Posterior vena cava (tissue), 2 donors: ENCODE data around the gene MYF6. TPM values are rescaled to one million over a fixed set of nuclear protein-coding genes. Genes with fewer than 3 reads are reported as not detected.

Source experiments
- DNase-seq: peaks from one replicate; pipeline ENCODE4 v3.0.0-alpha.2; 2020; ENCODE audit warnings: low spot score
- intact Hi-C, 2 donors: fragments of 100-400 bp; cut with DNase I; formaldehyde crosslinking; loops; one replicate each; pipeline versions ENCODE4 v1.14.1 to v1.14.2; 2022 to 2023
- total RNA-seq, 2 donors: library from RNA; stranded (reverse); fragmentation: NEBNext Ultra II Directional; extraction: Animal tissue kit (Norgen Biotek cat#: 25700); gene quantifications; one replicate each; pipeline ENCODE4 v1.2.1, GENCODE V29; 2021
- donor health status: DM: yes; HTN: yes; CAD: no.
- donor health status: DM: yes; HTN: yes; CAD: no.

The MYF6 gene
- total RNA-seq, 2 donors from 2014 or later = not detected

DNA sequence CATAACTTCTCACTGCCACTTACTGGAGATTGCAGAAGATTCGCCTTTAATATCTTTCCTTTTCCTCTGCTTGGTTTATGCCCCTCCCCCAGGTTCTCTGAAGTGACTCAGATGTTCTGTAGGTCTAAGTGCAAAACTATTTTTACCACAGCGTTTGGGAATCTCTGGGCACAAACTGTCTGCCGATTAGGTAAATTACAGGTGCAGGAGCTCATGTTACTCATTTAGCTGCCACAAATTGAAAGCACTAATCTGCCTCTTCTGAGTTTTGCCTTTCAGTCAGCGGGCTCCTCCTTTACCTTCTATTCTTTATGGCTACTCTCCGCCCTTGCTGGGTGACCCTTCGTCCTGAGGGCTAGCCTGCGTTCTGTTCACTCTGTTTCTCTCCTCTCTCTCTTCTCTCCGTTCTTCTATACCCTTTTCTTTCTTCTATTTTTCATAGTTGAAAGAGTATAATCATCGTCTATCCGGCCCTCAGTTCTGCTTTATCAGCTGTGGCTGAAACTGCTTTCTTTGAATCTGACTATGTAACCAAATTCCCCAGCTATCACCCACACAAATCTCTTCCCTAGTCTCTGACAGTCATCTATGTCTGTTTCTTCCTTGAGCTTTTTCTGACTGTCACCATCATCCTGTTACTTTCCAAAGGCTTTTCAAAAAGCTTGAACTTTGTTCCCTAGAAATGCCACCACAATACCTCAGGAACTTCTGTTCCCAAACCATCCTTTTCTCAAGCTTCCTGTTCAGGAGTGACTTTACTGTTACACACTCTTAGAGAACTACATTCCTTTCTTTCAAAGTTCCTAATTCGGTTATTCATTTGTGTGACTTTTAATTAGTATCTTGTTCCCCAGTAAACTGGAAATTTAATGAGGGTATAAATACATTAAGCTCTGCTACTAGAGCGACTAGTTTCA is 4.3 kb upstream of the MYF6 start:
- no peak for DNase-seq
- intact Hi-C loops = no loop called here

DNA sequence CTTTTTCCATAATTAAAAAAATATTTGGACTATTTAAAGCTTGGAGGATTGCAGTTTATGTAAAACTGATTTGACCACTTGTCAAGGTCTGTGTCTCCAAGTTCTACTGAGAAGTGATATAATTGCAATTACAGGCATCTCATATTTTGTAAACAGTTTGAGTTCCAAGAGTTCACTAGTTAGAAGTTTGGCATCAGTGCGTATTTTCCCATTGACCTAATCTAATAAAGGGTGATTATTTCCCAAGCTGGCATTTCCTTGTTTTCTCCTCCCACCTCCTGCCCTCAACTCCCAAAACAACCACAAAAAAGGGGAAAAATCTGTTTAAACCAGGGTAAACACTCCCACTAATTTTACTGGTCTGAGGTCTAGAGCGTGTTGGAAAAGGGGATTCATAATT is 3.0 kb upstream of the MYF6 start:
- intact Hi-C loops = no loop called here
- no peak for DNase-seq

DNA sequence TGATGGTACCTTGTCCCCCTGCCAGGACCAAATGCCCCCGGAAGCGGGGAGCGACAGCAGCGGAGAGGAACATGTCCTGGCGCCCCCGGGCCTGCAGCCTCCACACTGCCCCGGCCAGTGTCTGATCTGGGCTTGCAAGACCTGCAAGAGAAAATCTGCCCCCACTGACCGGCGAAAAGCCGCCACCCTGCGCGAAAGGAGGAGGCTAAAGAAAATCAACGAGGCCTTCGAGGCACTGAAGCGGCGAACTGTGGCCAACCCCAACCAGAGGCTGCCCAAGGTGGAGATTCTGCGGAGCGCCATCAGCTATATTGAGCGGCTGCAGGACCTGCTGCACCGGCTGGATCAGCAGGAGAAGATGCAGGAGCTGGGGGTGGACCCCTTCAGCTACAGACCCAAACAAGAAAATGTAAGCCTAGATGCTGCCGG is 410 bp downstream of the MYF6 start:
- DNase-seq = peak; percentile 73

DNA sequence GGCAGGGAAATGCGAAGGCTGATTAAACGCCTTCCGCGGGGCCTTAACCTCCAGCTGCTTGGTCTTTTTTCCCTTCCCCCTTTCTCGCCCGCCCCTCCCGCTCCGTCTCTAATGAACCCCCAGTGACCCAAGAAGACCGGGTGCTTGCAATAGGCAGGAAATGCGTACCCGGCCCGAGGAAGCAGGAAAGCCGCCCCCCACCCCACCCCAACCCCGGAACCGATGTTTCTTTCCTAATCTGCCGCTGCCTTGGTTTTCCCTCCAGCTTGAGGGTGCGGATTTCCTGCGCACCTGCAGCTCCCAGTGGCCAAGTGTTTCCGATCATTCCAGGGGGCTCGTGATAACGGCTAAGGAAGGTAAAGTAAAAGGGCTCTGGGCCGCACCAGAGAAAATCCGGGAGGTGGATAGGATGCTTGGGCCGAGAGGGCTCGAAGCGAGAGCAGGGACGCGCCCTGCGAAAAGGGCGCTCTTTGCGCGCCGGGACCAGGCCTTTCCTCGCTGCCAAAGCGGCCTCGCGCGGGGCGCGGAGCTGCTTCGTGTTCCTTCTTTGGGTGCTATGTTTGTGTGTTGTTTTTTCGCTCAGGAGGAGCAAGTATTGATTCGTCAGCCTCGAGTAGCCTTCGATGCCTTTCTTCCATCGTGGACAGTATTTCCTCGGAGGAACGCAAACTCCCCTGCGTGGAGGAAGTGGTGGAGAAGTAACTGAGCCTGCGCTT is 983 bp downstream of the MYF6 start:
- intact Hi-C loops = no loop called here
- DNase-seq = peak; percentile 77

More for the DNA sequence above, 410 bp downstream of the MYF6 start:
- intact Hi-C loops = no loop called here

DNA sequence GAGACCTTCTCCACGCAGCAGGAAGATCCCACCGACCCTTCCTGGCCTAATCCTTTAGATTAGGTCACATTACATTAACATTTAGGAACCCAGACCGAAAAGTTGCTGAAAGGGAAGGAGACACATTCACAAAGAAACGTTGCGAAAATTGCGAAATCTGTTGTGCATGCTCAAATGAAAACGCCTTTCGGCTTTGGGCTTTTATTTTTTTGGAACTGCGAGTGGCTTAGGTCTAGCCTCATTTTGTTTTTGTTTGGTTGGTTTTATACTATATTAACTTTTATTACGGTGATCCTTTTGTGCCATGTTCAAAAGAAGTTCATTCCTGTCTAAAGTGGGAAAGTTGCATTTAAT is 1.5 kb downstream of the MYF6 start:
- intact Hi-C loops = no loop called here
- DNase-seq = no peak

DNA sequence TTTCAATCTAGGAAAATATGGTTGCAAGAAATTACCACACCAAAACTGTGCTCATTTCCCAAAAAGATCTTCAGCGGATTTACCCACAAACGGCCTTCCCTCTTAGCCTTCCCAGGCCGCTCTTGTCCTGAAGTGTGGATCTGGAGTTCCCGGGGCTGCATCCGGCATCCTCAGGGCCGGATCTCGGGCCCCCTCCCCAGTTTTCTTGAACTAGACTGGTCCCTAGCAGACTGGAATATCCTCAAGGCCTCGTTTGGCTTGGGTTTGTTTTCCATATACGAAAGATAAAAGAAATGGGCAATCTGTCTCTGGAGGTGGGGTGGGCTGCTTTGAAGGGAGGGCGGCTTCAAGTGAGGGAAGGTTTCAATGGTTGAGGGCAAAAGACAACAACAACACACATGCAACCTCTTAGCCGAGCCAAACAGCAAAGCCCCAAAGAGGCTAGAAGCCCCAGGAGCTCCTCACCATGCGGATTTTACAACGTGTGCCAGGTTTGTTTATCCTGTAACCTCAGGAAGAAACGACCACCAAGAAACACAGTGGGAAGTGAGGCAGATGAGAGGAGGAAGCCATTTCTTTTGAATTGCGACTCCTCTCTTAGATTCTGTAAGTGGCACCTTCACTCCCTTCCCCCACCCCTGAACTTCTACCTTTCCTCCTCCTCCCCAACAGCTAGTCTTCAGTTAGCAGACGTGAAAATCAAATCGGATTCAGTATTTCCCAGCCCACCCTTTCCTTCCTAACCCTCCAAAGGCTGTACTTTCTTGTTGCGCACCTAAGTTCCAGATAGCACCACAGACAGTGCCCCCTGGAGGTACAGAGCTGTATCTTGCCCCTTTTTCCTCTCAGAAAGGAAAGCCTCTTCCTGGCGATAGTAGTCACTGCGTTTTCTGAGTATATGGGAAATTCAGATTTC is 2.6 kb downstream of the MYF6 start:
- DNase-seq = no peak
- intact Hi-C loops = no loop called here

DNA sequence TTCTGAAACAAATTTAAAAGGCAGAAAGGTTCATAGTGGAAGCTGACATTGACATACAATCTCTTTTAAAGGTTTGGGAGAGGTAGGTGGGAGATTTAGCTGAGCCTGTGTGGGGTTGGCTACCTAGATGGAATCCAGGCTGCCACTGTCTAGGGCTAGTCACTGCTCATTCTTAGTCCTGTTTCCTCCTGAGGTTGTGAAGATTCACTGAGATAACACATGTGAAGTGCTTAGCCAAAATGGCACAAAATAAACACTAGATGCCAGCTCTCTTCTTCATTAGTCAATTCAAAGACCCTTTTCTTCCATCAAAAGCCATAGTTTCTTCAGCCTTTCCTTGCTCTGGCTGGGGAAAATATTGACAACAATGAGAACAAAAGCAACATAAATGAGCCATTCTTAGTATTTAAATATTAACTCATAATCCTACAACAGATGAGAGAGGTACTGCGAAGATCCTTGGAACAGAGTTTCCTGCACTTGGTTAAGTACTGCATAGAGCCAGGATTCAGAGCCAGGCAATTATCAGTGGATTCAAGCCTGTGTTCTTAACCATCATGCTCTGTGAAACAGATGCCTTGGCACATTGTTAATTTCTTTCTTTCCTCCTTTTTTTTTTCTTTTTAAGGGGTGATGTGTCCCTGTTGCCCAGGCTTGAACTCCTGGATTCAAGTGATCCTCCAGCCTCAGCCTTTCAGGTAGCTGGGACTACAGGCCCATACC is 3.5 kb downstream of the MYF6 start:
- intact Hi-C loops = no loop called here
- no peak for DNase-seq

DNA sequence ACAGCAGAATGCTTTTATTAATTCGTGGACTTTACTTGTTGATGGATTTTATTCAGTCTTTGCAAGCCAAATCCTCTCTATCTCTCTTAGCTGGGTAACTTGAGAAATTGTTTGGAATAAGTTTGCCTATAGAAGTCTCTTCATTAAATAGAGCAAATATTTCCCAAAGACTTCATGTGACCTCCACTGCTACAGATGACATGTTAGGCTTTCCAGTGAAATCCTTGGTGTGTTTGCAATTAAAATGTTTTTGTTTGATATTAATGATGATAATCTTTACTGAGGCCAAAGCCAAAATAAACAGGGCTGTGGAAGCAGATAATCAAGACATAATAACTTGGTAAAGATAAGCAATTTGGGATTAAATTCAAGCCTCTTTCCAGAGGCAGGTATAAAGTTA is 4.4 kb downstream of the MYF6 start:
- no peak for DNase-seq
- intact Hi-C loops = no loop called here

DNA sequence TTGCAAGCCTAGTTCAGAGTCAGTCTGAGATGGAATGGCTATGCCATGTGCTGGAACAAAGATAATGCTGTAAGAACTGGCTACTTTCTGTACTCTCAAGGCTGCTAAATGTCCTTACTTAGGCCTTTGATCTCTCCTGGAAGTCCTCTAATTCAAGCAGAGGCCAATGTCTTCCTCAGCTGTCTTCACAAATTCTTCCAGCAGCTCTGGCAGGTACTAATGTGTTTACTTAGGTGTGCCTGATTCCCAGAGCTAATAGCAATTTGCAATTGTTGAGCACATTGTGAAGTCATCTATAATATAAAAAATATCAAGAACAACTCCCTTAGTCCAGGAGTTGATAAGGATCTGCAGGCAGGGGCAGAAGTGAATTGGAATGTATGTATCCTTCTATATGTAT is 5.4 kb downstream of the MYF6 start:
- DNase-seq = no peak
- intact Hi-C loops = no loop called here

DNA sequence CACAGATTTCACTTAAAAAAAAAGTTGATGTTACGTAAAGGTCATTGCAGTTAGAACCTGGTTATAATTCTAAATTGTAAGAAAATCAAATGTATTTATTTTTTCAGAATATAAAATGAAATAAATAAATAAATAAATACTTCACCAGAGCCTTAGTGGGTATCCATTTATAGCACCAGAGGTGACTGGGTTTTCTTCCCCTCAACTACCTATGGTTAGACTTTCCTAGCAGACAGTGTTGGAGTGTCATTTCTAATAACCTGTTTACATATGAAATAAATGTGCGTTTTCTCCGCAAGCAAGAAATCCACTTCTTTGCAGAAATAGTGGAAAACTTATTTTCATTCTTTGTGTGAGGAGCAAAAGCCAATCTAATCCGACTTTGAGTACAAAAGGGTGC is 6.0 kb downstream of the MYF6 start:
- no peak for DNase-seq
- intact Hi-C loops = no loop called here

DNA sequence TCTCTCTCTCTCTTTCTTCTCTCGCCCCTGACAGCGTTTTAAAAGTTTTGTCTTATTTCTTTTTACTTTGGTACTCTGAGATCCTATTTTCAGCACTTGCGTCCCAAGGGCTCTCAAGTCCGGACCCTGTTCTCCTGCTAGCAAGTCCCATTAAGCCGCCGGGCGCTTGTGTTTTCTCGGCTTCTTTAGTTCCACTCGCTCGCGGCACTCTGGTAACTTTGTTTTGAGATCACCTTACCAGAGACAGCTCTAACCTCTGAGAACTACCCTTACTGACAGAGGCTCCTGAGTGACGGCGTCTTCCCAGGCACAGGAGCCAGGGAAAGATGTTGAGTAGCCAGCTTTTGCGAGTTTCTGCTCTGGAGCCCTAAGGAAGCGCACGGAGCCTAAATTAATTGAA is 6.6 kb downstream of the MYF6 start:
- no peak for DNase-seq
- intact Hi-C loops = no loop called here

DNA sequence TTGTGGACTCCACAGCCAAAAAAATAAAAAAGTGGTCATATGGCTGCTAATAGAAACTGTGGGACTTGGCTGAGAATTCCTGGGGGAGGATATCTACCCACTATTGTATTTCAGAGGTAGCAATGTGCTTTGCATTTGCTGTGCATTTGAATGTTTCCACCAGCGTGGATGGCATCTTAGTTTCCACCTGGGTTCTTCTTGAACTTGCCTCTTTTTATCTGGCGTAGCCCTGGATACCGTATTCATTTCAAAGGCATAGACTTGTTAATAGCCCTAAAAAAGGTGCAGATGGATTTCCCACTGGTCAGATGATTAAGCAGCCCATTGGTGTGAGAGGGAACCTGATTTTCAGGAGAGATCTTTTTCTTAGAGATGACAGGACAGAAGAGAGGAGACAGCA is 7.4 kb downstream of the MYF6 start:
- no peak for DNase-seq

DNA sequence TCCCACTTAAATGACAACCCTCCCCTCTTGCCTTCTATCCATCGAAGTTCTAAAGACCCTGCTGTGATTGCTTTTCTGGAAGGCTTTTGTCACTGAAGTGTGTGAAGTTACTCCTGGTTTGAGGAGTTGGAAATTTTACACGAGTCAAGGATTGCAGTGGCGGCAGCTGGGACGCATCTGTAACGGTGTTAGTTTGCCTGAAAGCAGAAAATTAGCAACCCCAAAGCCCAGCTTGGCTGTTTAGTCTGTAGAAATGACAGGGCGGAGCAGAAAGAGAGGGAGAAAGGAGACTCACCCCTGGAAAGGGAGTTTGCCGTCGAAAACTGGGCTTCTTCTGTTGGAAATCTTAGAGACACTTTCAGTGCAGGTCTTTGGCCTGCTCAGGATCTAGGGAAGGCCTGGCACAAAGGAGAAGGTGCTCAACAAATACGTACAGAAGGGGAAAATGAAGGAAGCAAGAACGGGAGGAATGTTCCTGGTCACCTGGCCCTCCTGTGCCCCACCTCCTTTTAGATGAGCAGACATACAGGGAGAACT is 8.3 kb downstream of the MYF6 start:
- DNase-seq = no peak
- intact Hi-C loops = no loop called here

More for the DNA sequence above, 7.4 kb downstream of the MYF6 start:
- intact Hi-C loops = no loop called here

DNA sequence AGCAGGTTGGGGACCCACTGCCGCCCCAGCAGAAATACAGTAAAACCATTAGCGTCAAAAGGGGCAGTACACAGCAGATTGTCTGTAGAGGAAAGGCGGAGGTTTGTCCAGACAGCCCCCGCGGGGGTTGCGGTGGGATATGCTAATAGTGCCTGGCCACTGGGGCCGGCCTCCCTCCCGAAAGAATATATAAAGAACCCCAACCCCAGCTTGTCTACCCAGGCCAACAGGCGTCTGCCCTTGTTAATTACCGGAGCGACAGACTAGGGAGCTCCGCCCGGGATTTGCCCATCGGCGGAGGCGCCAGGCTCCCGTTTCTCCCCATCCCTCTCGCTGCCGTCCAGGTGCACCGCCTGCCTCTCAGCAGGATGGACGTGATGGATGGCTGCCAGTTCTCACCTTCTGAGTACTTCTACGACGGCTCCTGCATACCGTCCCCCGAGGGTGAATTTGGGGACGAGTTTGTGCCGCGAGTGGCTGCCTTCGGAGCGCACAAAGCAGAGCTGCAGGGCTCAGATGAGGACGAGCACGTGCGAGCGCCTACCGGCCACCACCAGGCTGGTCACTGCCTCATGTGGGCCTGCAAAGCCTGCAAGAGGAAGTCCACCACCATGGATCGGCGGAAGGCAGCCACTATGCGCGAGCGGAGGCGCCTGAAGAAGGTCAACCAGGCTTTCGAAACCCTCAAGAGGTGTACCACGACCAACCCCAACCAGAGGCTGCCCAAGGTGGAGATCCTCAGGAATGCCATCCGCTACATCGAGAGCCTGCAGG is 9.4 kb downstream of the MYF6 start, which contains the start of gene MYF5:
TSS of gene MYF5 (plus strand) at position 217 of the 774 bp plus-strand sequence. CDS start at position 369, 152 bp downstream.
- intact Hi-C loops = no loop called here
- DNase-seq = peak; percentile 75

DNA sequence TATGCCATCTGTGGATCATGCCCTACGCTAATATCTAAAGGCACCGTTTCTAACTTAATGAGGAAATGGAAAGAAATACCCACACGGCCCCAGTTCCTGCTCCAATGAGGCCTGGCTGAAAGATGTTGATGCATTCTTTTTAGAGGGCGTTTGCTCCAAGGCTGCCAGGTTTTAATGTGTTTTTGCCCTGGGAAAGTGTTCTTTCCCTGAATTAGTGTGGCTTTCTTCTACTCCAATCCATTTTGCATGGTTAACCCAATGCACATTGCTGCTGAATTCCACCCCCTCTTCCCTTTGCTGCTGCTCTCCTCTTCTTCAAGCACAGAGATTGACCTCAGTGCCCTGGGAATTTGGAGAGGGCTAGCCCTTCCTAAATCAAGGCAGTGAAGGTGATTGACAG is 10.4 kb downstream of the MYF6 start:
- intact Hi-C loops = no loop called here
- no peak for DNase-seq

DNA sequence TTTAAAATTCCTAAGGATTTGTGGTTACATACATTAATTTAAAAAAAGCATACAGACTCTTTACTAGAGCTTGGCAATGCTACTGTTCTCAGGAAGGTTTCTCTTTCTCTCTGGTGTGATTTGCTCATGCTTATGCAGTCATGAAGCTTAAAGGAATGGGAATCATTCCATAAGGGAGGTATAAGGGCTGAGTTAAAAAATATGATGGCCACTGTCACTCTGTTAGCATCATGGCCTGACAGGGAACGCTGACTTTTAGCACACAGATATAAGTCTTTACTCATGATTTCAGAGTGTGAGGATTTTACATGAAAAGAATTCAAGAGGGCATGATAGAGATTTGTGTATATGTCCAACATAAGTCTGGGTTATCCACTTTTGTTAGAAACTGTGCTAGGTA is 13.1 kb downstream of the MYF6 start:
- DNase-seq = no peak
- intact Hi-C loops = no loop called here

DNA sequence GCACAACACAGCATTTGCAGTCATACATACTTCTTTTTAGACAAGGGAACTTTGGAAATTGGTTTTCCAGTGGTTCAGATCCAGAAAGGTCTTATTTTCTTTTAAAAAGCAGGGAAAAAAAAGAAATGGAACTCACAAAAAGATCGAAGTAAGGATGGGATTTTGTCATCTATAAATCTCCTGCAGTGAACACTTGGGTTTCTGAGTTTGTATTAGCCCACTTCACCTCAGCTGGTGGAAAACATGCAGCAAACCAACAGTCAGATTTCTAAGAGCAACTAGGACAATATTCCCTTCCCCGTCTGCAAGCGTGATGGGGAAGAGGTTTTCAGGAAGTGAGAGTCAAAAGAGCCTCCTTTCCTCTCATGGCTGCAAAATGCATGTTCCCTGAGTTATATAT is 13.9 kb downstream of the MYF6 start:
- DNase-seq = no peak
- intact Hi-C loops = no loop called here
